22Rv1 (cell line): ENCODE results near the gene RPS10.

Source experiments
- H3K27ac ChIP-seq: fragments of 450-650 bp; 2 replicates; pipeline ENCODE4 v1.5.1; 2017
- ZFX ChIP-seq: fragments of 450-650 bp; IDR thresholded peaks from 2 replicates; pipeline ENCODE4 v1.6.1; 2017; ENCODE audit warnings: antibody characterized with exemption, borderline replicate concordance
- TF ChIP-seq, protein P1 (sequence below): fragments of 450-650 bp; IDR thresholded peaks from 2 replicates; pipeline ENCODE4 v1.5.1; 2017; ENCODE audit warnings: mild to moderate bottlenecking

RPS10 gene

GRCh38 chr6:34425498-34426410, at the start of gene RPS10:
RPS10 (minus strand) TSS chr6:34426069; CDS start chr6:34425221, 848 bp downstream.
- peak within 1 kb of the TSS; percentile 83 for H3K27ac ChIP-seq
- TF ChIP-seq ZFX, result no peak
- TF ChIP-seq, protein P1, sequence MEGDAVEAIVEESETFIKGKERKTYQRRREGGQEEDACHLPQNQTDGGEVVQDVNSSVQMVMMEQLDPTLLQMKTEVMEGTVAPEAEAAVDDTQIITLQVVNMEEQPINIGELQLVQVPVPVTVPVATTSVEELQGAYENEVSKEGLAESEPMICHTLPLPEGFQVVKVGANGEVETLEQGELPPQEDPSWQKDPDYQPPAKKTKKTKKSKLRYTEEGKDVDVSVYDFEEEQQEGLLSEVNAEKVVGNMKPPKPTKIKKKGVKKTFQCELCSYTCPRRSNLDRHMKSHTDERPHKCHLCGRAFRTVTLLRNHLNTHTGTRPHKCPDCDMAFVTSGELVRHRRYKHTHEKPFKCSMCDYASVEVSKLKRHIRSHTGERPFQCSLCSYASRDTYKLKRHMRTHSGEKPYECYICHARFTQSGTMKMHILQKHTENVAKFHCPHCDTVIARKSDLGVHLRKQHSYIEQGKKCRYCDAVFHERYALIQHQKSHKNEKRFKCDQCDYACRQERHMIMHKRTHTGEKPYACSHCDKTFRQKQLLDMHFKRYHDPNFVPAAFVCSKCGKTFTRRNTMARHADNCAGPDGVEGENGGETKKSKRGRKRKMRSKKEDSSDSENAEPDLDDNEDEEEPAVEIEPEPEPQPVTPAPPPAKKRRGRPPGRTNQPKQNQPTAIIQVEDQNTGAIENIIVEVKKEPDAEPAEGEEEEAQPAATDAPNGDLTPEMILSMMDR, result no peak

DNA sequence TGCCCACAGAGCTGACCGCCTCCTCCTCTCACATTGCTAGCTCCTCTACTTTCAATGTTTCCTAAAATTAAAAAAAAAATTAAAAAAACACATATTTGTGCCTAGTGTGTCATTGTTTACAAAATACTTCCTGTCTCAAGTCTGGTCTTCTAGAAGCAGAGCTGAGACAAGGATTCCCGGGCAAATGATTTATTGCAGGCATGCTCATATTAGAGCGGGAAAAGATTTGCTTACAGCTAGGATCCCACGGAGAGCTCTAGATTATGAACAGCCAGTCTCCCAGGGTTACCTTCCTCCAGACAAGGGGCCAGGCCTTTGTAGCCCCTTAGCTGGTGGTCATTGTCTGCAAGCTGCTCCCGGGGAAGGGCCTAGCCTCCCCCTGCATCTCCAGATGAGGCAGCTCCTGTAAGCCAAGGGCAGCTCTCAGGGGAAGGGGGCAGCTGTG, 49.4 kb upstream of the RPS10 start:
- no peak overlapping the region for H3K27ac ChIP-seq
- no peak for TF ChIP-seq ZFX
- TF ChIP-seq, protein P1, result no peak

- TF ChIP-seq ZFX, result no peak
- TF ChIP-seq, protein P1, result no peak
- no peak overlapping the region for H3K27ac ChIP-seq
Measured at GRCh38 chr6:34474754-34475153, 48.9 kb upstream of the RPS10 start.

DNA sequence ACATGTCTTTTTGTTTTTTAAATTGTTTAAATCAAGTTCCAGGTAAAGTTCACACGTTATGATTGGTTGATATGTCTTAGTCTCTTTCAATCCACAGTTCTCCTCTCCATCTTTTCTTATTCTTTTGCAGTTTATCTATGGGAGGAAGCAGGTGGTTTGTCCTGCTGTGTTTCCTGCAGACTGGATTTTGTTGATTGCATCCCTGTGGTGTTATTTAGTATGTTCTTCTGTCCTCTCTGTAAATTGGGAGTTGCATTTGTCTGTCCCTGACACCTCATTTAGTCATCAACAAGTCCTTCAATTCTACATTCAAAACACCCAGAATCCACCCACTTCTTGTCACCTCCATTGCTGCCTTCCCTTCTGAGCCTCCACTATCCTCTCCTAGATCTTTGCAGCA, 48.1 kb upstream of the RPS10 start:
- H3K27ac ChIP-seq, result no peak overlapping the region
- no peak for TF ChIP-seq ZFX
- TF ChIP-seq, protein P1, result no peak

DNA sequence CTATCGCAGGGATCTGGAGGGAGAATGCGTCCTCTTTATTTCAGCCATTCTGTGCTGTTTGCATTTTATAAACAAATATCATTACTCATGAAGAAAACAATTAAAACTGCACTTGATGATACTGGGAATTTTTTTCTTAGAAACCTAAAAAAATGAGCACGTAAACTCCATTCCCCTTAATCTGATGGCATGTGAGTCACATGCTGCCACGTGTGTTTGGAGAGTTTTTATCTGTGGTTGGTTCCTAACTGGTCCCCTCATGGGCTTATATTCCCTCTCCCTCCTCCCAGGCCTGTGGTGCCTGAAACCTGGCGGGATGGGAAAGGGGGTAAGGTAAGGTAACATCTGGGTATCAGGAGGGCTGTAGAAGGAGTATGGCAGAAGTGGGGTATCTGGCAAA, 46.6 kb upstream of the RPS10 start:
- no peak overlapping the region for H3K27ac ChIP-seq
- TF ChIP-seq ZFX, result no peak
- TF ChIP-seq, protein P1, result no peak

- H3K27ac ChIP-seq, result no peak overlapping the region
- TF ChIP-seq, protein P1, result no peak
- no peak for TF ChIP-seq ZFX
Measured at GRCh38 chr6:34469499-34469898, 43.6 kb upstream of the RPS10 start.

DNA sequence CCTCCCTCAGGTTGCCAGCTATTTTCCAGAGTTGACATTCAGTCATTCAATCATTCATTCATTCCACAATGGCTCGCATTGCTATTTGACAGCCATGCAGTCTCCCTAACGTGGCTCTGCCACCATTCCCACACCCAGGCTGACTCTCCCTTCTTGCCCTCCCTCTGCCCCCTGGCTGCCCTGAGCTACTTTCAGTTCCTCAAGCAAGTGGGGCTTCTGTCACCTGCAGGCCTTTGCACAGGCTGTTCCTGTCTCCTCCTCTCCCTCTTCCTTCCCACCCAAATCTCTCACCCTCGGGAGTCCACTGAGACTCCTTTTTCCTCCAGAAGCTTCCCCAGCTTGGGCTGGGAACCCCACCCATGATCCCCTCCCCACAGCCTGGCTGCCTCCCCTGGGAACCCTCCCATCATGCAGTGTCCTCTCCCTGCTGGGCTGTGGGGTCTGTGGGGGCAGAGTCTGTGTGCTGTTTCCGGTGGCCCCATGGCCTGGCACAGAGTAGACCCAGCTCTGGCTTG, 42.6 kb upstream of the RPS10 start:
- TF ChIP-seq, protein P1, result no peak
- TF ChIP-seq ZFX, result no peak
- no peak overlapping the region for H3K27ac ChIP-seq
